ENCODE results near the gene HOXB7. TPM values are rescaled to one million over a fixed set of nuclear protein-coding genes. Genes with fewer than 3 reads are reported as not detected.

The HOXB7 gene
- total and polyA plus RNA-seq, 4 donors, result 0.08 to 0.31 (median 0.27) TPM

Small RNA genes lying within 50 kb of the gene (small RNA-seq; reads per million reads assigned to genes)
- not detected for gene MIR196A1

Other genes starting within 250 kb of the HOXB7 start
- 1 to 10 TPM; 2.5 to 7.2 TPM for gene SKAP1, start 180.8 kb downstream of the HOXB7 start, total RNA-seq
- gene SKAP1, start 180.8 kb downstream of the HOXB7 start, polyA plus RNA-seq, result 10 to 100 TPM; 15.4 to 20.8 TPM
- not detected for gene HOXB1, start 80.0 kb downstream of the HOXB7 start, total RNA-seq
- gene HOXB1, start 80.0 kb downstream of the HOXB7 start, polyA plus RNA-seq, result not detected
- gene HOXB2, start 65.9 kb downstream of the HOXB7 start, total RNA-seq, result 1 to 10 TPM in 1 of 2 donors, under 1 TPM in 1; 0.67 to 2.3 TPM
- gene HOXB2, start 65.9 kb downstream of the HOXB7 start, polyA plus RNA-seq, result 1 to 10 TPM; 1.3 to 2.5 TPM
- gene HOXB4, start 32.7 kb downstream of the HOXB7 start, total RNA-seq, result under 1 TPM; 0.65 to 0.75 TPM
- gene HOXB4, start 32.7 kb downstream of the HOXB7 start, polyA plus RNA-seq, result under 1 TPM; 0.19 to 0.35 TPM
- gene HOXB3, start 20.8 kb downstream of the HOXB7 start, total RNA-seq, result 1 to 10 TPM in 1 of 2 donors, under 1 TPM in 1; 0.75 to 2.2 TPM
- 1 to 10 TPM; 1.0 to 1.3 TPM for gene HOXB3, start 20.8 kb downstream of the HOXB7 start, polyA plus RNA-seq
- under 1 TPM in 1 of 2 donors, not detected in 1; 0.08 TPM for gene HOXB5, start 17.2 kb downstream of the HOXB7 start, total RNA-seq
- gene HOXB5, start 17.2 kb downstream of the HOXB7 start, polyA plus RNA-seq, result under 1 TPM; 0.36 to 0.38 TPM
- gene HOXB6, start 6.0 kb downstream of the HOXB7 start, total RNA-seq, result under 1 TPM; 0.17 to 0.33 TPM
- gene HOXB6, start 6.0 kb downstream of the HOXB7 start, polyA plus RNA-seq, result 1 to 10 TPM in 1 of 2 donors, under 1 TPM in 1; 0.58 to 1.1 TPM
- gene HOXB8, start 4.3 kb upstream of the HOXB7 start, total RNA-seq, result not detected
- not detected for gene HOXB8, start 4.3 kb upstream of the HOXB7 start, polyA plus RNA-seq
- not detected for gene HOXB9, start 15.3 kb upstream of the HOXB7 start, total RNA-seq
- gene HOXB9, start 15.3 kb upstream of the HOXB7 start, polyA plus RNA-seq, result not detected
- not detected for gene PRAC1, start 111.5 kb upstream of the HOXB7 start, total RNA-seq
- gene PRAC1, start 111.5 kb upstream of the HOXB7 start, polyA plus RNA-seq, result not detected
- not detected for gene PRAC2, start 112.2 kb upstream of the HOXB7 start, total RNA-seq
- not detected for gene PRAC2, start 112.2 kb upstream of the HOXB7 start, polyA plus RNA-seq
- gene HOXB13, start 117.7 kb upstream of the HOXB7 start, total RNA-seq, result not detected
- gene HOXB13, start 117.7 kb upstream of the HOXB7 start, polyA plus RNA-seq, result not detected
- under 1 TPM in 1 of 2 donors, not detected in 1; 0.08 TPM for gene TTLL6, start 206.2 kb upstream of the HOXB7 start, total RNA-seq
- under 1 TPM in 1 of 2 donors, not detected in 1; 0.02 TPM for gene TTLL6, start 206.2 kb upstream of the HOXB7 start, polyA plus RNA-seq
- 10 to 100 TPM; 23.0 to 64.9 TPM for gene CALCOCO2, start 220.0 kb upstream of the HOXB7 start, total RNA-seq
- gene CALCOCO2, start 220.0 kb upstream of the HOXB7 start, polyA plus RNA-seq, result 10 to 100 TPM; 38.9 to 49.1 TPM

Data from liver (tissue), 5 donors.